Right renal pelvis (tissue), 4 donors: ENCODE results near the gene VAMP2. TPM values are rescaled to one million over a fixed set of nuclear protein-coding genes. Genes with fewer than 3 reads are reported as not detected.

Experiments
- DNase-seq, 4 donors: peaks; one replicate each; pipeline ENCODE4 v3.0.0-alpha.2; 2013; ENCODE audit warnings: low read depth in 4 of 4, low spot score in 3 of 4, missing footprints in 1 of 4
- polyA plus RNA-seq, 4 donors: library from polyadenylated mRNA; unstranded; fragments of 120-200 nt; gene quantifications; one replicate each; pipeline ENCODE4 v1.2.1, GENCODE V29; 2013; ENCODE audit not compliant: insufficient read length in 4 of 4

Gene VAMP2
- polyA plus RNA-seq, 4 donors = 122 to 138 (median 126) TPM

DNA sequence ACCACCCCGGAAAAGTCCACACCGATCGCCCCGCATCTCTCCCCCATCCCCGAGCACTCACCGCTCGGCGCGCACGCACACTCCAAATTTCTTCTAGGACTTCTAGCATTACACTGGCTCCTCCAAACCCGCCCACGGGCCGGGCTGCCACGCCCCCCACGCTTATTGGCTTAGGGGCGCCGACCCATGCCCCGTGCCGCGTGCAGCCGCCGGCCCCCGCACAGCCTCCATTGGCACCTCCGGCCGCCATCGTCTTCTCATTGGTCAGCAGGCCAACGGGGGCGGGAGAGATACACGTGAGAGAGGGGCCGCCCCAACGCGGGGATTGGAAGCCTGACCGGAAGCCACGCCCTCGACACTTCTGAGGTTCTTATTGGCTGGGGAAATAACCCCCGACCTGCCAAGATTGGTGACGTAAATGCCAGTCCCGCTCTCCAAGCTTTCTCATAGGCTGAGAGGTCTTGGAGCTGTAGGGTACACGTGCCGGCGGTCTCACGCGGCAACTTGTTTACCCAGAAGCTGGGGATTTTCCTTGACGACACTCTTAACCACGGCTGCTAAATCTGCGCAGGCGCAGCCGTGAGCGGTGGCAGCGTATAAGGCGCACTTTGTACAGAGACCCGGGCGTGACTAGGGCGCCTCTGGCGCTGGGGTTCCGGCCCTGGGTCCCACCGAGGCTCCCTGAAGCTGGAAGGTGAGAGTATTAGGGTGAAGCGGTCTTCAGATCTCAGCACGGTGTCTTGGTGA is 6.3 kb downstream of the VAMP2 start:
- peak; percentile 99 to 100 (median 100) for DNase-seq

DNA sequence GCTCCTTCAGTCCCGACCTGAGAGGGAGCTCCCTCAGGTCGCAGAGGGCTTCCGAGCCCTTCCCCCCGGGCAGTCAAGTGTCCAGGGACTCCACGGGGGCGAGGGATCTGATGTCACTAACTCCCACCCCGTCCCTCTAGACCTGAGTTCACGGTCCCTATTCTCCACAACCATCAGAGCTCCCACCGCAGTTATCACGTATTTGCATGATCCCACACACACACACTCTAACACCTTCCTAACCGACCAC is 6.8 kb downstream of the VAMP2 start:
- no peak for DNase-seq

DNA sequence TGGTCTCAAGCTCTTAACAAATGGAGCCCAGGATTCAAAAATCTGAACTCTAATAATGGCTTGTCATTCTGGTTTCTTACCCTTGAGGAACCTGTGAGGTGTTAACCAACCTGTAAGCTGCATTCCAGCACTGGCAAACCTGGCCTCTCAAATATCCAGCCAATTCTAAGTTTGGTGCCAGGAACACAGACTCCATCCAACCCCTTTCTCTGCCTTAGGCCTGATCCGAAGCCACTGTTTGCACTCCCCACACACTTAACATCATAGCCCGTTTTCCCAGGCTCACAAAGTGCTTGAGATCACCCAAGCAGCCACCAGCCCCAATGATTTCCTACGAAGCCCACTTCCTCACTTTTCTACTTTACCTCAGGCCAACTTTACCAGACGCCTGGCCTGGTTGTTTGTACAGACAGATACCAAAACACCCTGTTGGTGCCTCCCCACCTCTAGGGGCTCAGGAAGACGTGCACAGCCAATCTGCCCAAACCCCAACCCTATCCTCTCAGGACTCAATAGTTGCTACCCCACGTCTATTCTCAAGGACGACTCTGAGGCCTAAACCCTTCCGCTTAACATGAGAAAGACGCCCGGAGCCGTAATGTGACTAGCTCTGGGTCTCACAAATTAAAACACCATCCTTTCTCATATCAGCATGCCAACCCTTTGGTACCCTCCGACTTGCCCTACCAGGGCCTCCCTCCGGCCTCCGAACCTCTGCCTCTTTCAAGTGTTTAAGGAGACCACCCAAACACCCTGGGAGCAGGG is 7.3 kb downstream of the VAMP2 start:
- DNase-seq = no peak

DNA sequence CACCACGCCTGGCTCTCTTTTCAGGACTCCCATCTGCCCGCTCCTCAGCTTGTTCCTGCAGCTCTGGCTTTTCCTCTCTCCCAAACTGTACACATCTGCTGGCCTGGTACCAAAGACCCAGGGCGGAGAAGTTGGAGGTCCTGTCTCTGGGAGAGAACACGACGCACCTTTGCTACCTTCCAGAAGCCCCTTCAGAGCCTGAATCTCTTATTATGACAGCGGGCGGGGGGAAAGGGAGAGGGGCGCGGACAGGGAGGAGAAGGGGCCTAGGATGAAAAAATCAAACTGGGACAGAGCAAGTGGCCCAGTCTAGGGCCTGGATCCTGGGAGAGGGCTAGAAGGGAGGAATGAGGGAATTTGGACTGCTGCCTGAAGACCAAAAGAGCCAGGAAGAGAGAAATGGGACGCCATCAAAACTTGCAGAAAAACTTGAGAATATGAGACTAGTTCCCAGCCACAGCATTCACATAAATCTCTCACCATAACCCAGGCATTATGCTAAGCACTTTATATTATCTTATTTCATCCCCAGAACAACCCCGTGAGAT is 8.1 kb downstream of the VAMP2 start:
- no peak for DNase-seq

DNA sequence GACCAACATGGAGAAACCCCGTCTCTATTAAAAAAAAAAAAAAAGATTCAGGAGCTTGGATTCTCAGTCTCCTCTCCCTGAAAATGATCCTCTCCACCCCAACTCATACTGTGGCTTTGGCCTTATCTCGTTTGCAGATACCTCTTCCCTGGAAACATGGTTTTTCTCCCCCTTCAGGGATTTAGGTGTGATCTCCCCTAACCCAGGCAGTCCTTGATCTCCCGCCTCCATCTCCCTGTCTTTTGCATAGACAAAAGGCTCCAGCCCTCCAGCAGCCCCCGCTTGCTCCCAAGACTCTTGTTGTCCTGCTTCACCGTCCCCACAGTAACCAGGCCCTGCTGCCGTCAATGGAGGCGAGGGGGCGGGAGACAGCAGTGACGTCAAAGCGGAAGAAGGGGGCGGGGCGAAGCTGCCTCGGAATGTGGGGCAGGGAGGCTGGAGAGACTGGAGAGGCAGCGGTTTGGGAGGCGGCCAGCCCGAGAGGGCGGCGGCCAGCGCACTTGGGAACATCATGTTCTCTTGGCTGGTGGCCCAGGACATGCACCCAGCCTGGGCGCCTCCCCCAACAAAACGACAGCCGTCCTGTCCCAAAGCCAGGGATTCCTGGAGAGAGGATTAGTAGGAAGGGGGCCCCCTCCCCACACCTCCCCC is 8.7 kb downstream of the VAMP2 start:
- peak; percentile 91 to 96 (median 94) for DNase-seq

DNA sequence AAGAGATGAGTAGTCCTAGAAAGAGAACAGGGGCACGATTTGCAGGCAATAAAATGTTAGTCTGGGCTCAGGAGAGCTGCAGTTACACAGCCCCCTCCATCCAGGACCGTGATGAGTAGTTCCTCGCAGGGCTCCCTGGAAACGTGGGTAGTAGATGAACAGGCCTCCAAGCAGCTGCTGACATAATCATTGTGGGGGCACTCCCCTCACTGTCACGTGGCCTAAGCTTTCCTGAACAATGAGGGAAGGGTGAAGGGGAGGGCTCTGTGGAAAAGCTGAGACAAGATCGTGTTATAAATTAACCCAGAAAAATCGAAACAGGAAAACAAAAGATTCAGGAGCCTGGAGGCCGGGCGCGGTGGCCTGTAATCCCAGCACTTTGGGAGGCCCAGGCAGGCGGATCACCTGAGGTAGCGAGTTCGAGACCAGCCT is 9.2 kb downstream of the VAMP2 start:
- DNase-seq = no peak

DNA sequence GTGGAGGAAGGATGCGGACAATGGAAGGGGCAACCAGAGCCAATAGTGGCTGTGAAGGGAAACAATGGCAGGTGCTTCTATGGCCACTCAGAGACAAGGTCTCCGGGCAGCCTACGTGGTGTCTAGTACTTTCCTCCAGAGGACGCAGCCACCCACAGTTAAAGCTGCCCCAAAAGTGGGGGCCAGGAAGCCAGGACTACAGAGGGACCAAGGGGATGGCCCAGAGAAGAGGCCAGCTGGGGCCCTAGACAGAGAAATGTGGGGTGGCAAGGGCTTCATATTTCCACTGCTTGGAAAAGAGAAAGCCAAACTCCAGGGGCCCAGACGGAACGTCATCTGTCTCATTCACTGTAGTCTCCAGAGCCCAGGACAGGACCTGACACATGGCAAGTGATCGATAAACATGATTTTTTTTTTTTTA is 9.7 kb downstream of the VAMP2 start:
- DNase-seq = no peak

DNA sequence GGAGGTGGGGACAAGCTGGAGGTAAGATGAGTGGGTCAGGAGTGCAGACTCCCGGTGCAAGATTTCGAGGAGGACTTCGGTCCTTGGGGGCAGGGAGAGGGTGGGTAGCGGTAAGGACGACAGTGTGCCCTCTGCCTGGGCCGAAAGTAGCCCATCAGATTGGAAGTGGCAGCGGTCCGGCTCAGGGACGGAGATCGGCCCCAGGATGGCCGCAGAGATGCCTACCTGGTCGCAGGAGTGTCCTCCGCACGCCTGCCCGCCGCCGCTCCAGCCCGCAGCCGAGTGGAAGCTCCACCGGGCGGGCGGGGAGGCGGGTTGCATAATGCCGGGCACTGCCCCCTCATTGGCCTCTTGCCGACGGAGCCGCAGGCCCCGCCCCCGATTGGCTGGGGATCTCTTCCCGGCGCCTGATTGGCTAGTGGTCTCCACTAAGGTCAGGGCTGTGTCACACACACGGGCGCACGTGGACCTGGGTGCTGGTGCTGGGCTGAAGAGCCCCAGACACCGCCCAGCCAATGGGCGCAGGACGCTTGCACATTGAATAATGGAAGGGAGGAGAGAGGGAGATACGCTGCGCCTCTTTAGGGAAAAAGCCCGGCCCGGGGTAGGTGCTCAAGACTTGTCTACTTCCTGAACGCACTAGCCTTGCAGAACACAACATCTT is 10.5 kb downstream of the VAMP2 start, which contains the start of gene PER1:
Gene PER1, minus strand, starts transcription at position 293 of the 664 bp plus-strand sequence. CDS start 1,698 bp downstream, outside the sequence.
- DNase-seq = peak in 2 of 4 donors; percentile 80 to 83

DNA sequence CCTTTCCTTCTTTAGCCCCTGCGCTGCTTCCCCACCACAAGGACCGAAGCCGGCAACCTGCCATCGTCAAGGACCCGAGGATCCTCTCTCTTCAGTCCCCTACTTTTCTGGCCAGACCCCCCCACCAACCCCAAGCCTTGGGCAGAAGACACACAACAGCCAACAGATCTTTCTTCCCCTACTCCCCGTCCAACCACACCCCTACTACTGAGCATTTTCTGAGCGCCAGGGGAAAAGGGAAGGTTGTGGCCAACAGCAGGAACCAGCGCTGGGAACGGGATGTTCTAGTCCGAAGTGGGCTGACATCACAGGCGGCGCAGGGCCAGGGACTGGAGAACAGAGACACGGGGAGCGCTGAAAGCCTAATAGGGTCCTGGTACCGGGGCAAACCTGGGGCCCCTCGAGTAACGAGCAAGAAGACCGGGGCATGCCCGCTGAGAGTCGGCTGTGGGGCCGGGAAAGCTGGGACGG is 11.1 kb downstream of the VAMP2 start:
- DNase-seq = no peak

DNA sequence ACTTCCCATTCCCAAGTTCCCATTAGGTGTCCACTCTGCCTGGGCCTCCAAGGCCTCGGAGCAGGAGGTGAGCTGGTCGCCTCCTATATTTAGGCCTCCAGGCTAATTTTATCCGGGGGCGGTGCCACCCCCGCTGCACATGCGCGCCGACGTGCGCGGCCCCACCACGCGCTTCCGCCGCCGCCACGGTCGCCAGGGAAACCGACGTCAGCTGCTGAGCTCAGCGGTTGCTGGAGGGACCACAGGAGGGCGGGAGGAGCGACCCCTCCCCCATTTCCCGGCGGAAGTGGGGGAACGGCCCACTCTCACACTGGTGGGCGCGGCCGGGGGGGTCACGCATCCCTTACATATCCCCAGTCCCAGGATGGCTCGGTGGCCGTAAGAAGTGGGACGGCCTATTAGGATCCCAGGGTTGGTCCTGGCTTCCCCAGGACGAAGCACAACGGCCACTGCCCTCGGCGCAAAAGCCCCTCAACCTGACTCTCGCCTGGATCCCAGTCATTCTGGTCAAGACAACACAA is 11.6 kb downstream of the VAMP2 start:
- peak in 2 of 4 donors; percentile 85 to 89 for DNase-seq

DNA sequence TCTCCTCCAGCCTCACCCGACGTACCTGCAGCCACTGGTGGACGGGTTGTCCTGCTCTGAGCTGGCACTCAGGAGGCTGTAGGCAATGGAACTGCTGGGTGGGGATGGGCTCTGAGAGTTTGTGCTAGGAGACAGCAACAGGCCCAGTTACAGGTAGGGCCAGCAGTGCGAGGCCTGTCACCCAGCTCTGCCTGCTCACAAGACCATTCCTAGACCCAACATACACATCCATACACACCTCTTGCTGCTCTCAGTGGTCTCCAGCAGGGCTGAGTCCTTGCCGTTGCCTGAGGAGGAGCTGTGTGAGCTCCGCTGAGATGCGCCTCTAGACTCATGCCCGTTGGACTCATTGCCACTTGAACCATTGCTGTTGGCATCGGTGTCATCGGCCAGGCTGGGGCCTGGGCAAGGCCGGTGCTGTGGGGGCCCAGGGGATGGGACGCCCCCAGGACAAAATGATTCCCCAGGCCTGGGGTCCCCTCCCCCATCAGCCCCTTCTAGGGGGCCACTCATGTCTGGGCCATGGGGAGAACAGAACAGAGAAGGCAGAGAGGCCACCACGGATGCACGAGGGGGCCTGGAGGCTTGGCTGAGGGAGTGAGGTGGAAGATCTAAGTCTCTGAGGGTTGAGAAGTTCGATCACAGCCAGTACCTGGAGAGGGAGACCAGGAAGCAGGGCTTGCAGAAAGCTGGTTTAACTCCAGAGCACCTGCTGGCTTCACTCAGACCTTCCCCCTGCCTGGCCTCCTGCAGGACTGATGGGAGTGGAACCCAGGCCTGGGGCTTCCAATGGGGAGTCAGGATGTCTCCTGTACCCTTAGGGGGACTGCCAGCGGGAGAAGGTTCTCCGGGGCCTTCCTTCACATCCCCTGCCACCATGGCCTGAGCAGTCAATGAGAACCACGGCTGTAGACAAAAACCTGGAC is 12.3 kb downstream of the VAMP2 start:
- DNase-seq = no peak

DNA sequence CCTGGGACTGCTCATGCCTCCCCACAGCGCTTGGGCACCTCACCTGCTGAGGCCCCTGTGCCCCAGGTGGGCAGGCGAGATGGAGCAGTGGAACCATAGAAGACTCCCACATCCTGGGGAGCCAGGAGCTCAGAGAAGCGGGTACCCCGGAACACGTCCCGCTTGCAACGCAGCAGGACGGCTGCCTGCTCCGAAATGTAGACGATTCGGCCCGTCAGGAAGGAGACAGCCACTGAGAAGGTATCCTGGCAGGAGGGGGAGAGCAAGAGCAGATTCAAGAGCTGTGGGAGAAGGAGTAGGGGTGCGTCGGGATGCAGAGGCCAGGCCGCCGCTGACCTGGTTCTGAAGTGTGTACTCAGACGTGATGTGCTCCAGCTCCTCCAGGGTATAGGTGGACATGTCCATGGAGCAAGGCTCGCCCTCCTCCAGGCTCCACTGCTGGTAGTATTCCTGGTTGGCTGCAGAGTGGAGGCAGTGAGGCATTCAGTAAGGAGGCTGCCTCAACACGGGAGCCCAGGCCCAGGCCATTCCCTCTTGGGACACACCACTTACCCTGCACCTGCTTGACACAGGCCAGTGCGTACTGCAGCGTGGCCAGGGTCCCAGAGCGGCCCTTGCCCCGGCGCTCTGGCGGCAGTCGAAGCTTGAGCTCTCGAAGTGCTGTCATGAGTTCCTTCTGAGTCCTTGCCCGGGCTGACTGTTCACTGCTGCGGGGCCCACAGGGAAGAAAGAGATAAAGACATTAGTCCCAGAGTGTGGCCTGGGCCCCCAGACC is 13.1 kb downstream of the VAMP2 start:
- DNase-seq = no peak

DNA sequence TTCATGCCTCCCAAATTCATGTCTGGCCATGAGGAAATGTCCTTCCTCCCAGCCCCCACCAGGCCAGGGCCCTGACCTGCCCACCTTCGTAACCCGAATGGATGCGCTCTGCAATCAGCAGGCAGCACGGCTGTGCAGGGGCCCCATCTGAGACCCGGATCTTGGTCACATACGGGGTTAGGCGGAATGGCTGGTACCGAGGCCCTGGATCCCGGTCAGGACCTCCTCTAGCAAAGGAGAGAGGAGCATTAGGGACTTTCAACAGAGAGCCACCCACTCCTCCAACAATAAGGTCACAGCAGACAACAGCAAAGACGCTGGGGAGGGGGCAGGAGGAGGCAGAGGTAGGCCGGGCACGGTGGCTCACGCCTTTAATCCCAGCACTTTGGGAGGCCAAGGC is 14.2 kb downstream of the VAMP2 start:
- no peak for DNase-seq

DNA sequence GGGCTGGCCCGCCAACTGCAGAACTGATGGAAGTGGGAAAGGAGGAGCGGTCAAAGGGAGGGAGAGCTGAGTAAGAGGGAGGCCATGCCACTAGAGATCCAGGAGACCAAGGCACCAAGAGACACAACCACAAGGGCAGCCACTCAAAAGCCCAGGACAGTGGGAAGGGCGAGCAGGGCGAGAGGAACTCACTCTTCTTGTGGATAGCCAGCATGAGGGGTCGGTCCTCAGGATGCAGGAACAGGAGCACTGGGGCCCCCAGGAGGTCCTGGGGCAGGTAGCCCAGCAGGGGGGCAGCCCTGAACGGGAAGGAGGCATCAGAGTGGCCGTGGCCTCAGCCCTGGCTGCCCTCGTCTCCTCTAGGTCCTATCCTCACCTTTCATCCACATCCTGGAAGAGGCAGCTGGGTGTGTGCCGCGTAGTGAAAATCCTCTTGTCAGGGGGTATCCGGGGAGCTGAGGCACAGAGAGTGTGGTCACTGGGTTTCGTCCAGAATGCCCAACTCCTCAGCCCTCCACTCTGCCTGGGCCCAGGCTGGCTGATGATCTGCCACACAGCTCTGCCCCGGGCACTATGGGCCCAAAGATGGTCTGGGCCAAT is 14.8 kb downstream of the VAMP2 start:
- no peak for DNase-seq

DNA sequence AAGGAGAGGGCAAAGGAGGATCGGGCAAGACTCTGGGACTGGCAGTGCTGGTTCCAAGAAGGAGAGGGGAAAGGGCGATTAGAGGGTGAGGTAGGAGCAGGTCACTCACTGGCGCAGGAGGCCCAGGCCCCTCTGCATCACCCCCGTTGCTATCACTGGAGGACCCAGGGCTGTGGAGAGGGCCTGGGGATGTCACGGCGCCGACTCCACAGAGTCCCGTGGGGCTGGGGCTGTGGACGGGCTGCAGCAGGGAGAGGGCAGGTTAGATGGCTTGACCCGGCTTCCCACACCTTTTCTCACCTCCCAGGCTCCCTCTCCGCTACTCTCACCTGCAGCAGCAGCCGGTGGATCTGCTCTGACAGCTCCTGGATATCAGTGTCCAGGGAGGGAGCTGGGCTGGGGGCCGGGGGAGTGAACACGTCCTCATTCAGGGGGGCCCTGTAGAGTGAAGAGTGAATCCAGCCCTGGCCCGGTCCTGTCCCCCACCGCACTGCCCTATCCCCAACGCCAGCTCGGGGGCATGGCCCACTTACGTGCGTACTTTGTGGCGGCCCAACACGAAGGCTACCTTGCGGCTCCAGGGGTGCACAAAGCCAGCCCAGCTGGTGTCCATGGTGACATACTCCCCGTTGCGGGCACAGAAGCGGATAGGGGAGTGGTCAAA is 15.5 kb downstream of the VAMP2 start:
- DNase-seq = no peak

DNA sequence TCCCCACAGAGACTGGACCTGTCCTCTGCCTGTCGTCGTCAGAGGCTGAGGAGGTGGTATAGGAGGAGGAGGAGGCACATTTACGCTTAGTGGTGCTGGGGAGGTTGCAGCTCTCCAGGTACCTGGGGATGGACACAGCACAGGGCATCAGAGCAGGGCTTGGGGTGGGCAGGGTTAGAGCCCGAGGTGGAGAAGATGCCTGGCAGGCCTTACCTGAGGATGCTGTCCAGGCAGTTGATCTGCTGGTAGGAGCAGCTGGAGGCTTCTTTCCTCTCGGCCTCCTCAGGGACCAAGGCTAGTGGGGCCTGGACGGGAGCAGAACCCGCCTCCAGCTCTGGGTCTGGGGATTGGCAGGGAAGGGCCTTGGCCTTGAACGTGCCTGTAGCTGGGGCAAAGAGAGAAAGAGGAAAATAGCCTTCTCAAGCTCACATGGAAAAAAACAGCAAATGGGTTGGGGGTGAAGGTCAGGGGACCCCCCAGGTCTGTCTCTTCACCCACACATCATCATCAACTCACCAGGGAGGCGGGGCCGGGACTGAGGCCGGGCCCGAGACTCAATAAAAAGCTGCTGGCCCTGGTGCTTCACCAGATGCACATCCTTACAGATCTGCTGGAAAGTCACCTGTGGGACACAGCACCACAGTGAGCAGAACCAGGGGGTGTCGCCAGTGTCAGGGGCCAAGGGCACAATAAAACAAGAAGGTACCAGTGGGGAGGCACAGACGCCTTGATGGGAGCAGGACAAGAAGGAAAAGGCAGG is 16.2 kb downstream of the VAMP2 start:
- no peak for DNase-seq

DNA sequence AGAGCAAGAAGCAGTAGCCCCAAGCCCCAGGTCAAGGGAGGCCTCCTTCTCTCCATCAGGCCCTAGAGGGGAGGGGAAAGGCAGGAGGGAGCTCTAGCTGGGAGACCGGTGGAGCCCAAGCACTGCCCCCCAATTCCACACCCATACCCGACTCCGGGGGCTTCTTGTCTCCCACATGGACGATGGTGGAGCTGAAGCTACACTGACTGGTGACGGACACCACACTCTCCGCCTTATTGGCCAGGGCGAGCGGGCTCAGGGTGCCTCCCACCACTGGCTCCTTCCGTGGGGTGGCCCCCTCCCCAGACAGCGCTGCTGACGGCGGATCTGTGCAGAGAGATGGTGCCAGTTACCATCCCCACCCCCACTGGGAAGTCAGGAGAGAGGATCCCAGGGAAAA is 16.9 kb downstream of the VAMP2 start:
- DNase-seq = no peak
